DMS114 treated with DMSO at 0.1 percent for 48 hours (cell line): Measurements from ENCODE around the gene TNRC18.

Source experiments
- DNase-seq: peaks from one replicate; lab custom pipeline; 2025; ENCODE audit not compliant: unreplicated experiment; lab: John Stamatoyannopoulos, UW

Gene TNRC18

DNA sequence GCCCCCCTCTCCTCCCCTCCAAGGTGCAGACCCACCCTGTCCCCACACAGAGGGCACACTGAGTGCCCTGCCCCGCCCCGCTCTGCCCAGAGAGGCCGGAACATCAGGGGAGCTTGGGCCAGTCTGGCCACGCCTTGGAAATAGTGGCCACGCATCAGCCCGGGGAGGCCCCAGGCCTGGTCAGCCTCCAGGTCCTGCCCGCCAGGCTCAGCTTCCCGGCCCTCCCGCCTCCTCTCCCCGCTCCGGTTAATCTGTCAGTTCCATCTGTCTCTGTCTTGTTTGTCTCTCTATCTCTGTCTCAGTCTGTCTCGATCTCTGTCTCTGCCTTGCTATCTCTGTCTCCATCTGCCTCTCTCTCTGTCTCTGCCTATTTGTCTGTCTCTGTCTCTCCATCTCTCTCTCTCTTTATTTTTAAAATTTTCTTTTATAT, 28.9 kb upstream of the TNRC18 start:
- DNase-seq = no peak

GRCh38 chr7:5451391-5451790, 27.8 kb upstream of the TNRC18 start:
- DNase-seq = no peak

GRCh38 chr7:5450549-5451327, 27.1 kb upstream of the TNRC18 start:
- DNase-seq = no peak

- no peak for DNase-seq
Measured at GRCh38 chr7:5448378-5449037, 24.9 kb upstream of the TNRC18 start.

DNA sequence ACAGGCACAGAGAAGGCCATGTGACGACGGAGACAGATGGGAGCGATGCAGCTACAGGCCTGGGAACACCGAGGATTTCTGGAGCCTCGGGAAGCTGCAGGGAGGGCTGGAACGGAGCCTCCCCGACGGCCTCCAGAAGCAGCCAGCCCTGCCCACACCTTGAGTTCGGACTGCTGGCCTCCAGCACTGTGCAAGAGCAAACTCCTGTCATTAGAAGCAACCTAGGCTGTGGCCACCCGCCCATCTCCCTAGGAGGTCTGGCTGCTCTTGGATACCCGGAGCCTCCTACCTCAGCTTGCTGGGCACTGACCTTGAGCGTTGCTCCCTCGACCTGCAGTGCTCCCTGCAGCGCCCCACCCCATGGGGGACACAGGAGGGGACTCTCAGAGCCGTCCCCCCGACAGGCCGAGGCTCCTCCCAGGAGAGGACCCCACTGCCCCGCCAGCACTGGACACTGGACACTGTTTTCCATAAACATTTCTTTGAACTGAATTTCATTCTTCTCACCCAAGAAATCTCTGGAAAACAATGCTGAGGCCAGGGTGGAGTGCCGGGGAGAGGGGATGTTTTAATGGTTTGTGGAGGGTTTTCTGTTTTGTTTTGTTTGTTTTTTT, 22.5 kb upstream of the TNRC18 start:
- no peak for DNase-seq

GRCh38 chr7:5443678-5444077, 20.0 kb upstream of the TNRC18 start:
- DNase-seq = no peak

- no peak for DNase-seq
Measured at GRCh38 chr7:5442757-5443305, 19.2 kb upstream of the TNRC18 start.

GRCh38 chr7:5441840-5442503, 18.3 kb upstream of the TNRC18 start:
- no peak for DNase-seq

DNA sequence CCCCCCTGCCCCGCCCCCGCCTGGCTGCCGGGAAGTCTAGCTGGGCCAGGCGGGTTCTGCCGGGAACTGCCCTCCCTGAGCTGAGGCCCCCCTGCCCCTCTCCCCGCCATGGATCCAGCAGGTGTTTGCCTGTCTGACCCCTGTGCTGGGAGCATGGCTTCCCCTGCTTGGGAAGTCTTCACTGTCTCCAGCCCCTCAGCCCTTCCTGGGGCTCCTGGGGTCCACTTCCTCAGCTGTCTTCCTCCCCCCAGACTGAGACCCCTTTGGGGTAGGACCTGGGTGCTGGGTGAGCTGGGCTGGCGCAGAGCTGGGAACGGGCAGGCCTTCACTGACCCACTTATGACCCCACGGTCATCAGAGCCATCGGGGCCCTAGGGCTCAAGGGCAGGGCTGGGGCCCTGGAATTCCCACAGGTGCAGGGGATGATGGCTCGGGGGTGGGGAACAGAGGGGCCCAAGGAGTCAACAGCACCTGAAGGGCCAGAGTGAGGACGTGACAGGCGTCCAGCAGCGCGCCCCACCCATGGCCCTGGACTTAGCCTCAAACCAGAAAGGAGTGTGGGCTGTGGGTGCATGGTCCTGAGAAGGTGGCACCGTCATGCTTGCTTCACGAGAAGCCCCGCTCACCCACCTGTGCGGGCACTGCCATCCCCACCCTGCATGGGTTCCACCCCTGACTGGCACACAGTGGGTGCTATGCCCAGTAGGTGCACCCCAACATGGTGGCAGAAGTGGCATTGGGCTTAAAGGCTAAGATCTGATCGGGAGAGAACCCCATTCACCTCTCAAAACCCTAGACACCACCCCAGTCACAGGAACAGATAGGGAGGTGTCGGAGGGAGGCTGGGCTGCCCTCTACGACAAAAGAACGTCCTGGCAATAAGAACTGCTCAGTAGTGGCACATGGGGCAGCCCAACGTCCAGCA, 16.2 kb upstream of the TNRC18 start:
- no peak for DNase-seq

- no peak for DNase-seq
Measured at GRCh38 chr7:5439209-5439571, 15.6 kb upstream of the TNRC18 start.

DNA sequence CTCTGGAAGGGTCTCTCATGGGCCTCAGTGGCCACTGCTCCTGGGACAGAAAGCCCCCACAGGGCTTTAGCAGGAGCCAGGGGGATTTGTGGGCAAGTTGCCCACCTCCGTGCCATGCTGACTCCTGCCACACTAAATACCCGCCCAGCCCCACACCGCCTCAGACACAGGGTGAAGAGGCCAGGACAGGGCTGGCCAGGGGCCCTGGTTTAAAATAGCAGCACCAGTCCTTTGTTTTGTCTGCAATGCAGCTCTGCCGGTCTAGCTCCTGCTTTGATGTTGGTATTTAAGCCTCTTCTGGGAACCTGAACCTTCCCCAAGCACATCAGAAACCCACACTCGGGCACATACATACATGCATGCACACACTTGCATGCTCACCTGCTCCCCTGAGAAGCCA, 14.4 kb upstream of the TNRC18 start:
- no peak for DNase-seq

DNA sequence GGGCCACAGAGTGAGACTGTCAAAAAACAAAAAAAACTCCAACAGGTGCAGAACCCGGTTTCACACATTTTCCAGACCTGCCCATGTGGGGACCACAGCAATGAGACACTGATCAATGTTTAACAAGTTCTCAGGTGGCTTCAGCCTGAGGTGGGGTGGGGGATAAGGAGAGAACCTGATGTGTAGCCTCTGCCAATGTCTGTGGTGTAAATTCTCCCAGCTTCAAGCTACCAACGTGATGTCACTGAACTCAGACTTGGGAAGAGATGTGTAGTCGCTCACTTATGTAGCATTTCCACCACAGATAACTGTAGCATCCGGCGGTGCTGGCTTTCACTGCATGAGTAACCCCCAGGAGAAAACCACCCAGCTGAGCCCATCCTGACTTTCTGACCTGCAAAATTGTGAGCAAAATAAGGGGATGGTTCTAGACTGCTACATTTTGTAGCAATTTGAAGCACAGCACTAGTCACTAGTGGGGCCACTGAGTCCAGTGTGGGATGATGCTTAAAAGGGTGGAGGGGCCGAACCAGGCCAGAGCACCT, 13.8 kb upstream of the TNRC18 start:
- DNase-seq = no peak

GRCh38 chr7:5436003-5436678, 12.5 kb upstream of the TNRC18 start:
- DNase-seq = no peak

DNA sequence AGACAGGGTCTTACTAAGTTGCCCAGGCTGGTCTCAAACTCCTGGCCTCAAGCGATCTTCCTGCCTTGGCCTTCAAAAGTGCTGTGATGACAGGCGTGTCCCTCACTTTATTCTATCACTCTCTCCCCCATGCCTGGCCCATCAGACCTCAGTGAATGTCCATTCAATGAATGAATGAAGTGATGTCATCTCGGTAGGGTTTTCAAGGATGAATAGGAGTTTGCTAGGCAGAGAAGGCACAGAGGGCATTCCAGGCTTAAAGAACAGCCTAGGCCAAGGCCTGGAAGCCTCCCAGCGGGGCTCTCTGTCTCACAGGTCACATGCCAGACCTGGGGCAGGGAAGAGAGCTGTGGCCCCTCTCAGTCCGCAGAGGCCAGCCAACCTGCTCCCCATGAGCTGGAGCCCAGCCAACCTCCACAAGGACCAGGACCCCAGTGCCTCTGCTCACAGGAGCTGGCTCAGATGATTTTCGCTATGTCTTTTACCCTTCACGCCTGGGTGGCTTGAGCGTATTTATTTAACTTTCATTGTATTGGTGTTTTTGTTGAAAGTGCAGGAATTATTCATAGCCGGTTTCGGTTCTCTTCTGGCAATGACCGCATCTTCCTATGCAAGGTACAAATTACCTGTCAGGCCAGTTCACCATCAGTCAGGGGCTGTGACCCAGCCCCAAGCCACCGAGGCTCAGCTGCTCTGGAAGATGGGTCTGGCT, 11.8 kb upstream of the TNRC18 start:
- no peak for DNase-seq

GRCh38 chr7:5433181-5433580, 9.5 kb upstream of the TNRC18 start:
- DNase-seq = no peak

DNA sequence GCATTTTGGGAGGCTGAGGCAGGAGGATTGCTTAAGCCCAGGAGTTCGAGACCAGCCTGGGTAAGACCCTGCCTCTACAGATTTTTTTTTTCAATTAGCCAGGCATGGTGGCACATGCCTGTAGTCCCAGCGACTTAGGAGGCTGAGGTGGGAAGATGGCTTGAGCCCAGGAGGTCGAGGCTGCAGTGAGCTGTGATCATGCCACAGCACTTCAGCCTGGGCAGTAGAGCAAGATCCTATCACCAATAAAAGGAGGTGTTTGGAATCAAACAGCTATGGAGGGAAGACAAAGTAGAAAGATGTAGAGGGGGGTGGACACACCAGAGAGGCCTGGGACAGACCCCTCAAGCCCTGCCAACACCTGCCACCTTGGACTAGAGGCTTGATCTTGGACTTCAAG, 9.1 kb upstream of the TNRC18 start:
- DNase-seq = no peak

- DNase-seq = peak; percentile 39
Measured at GRCh38 chr7:5431560-5432015, 8.0 kb upstream of the TNRC18 start.

DNA sequence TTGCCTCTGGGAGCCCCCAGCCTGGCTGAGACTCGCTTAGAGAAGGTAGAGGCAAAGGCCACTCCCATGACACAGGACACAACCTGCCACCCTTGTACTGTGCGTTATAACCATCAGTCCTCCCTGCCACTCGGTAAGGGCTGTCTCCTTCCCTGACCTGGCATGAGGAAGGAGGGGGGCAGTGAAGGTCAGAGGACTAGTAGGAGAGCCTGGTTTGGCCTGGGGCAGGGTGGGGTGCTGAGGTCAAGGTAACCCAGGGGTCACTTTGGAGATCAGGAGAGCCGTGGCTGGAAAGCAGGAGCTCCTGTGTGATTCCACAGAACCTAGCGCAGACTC, 6.9 kb upstream of the TNRC18 start:
- DNase-seq = no peak
